ENCODE results near the gene FKBP10.
"Not testable (repeated sequence)": the region's sequence is repeated elsewhere in the genome, so short reads cannot be mapped to it uniquely, and the experiment has no call there.

Gene FKBP10

GRCh38 chr17:41775394-41776226 is 37.2 kb upstream of the FKBP10 start:
- no peak overlapping the region for H3K4me3 ChIP-seq (replicated peaks; ENCODE audit: insufficient read depth, low read length)
- no peaks in the 10 kb centered on the region for H3K27me3 ChIP-seq (ENCODE audit: insufficient read depth, poor library complexity, severe bottlenecking)
- no peak for DNase-seq (ENCODE audit: low read depth in 1 of 2, low spot score in 1 of 2)
- H3K27ac ChIP-seq (replicated peaks), result no peak overlapping the region
- no peak for TF ChIP-seq GABPA (IDR thresholded peaks at IDR 0.05; ENCODE audit: low read depth)
- TF ChIP-seq SPI1 (IDR thresholded peaks at IDR 0.05; ENCODE audit: borderline replicate concordance, low read depth), result no peak
- TF ChIP-seq REST (IDR thresholded peaks at IDR 0.05; ENCODE audit: insufficient replicate concordance, low read depth), result no peak
- TF ChIP-seq CTCF (IDR thresholded peaks at IDR 0.05; ENCODE audit: insufficient read depth, low read length), result no peak
- TF ChIP-seq POLR2AphosphoS5 (IDR thresholded peaks at IDR 0.05; ENCODE audit: low read depth), result no peak

- not testable (repeated sequence) for H3K27me3 ChIP-seq (ENCODE audit: insufficient read depth, poor library complexity, severe bottlenecking); H3K4me3 ChIP-seq (replicated peaks; ENCODE audit: insufficient read depth, low read length); DNase-seq (ENCODE audit: low read depth in 1 of 2, low spot score in 1 of 2); H3K27ac ChIP-seq (replicated peaks)
Observed at GRCh38 chr17:41776262-41776900, 36.4 kb upstream of the FKBP10 start.

GRCh38 chr17:41777157-41777573 is 35.6 kb upstream of the FKBP10 start:
- TF ChIP-seq SPI1 (IDR thresholded peaks at IDR 0.05; ENCODE audit: borderline replicate concordance, low read depth) (no peak), REST (IDR thresholded peaks at IDR 0.05; ENCODE audit: insufficient replicate concordance, low read depth) (no peak), CTCF (IDR thresholded peaks at IDR 0.05; ENCODE audit: insufficient read depth, low read length) (no peak), POLR2AphosphoS5 (IDR thresholded peaks at IDR 0.05; ENCODE audit: low read depth) (no peak), GABPA (IDR thresholded peaks at IDR 0.05; ENCODE audit: low read depth) (no peak)
- Histone ChIP-seq H3K27me3 (ENCODE audit: insufficient read depth, poor library complexity, severe bottlenecking) (no peaks in the 10 kb centered on the region), H3K27ac (replicated peaks) (no peak overlapping the region), H3K4me3 (replicated peaks; ENCODE audit: insufficient read depth, low read length) (no peak overlapping the region)
- no peak for DNase-seq (ENCODE audit: low read depth in 1 of 2, low spot score in 1 of 2)

- DNase-seq (ENCODE audit: low read depth in 1 of 2, low spot score in 1 of 2), result no peak
- Histone ChIP-seq H3K27ac (replicated peaks) (no peak overlapping the region), H3K4me3 (replicated peaks; ENCODE audit: insufficient read depth, low read length) (no peak overlapping the region), H3K27me3 (ENCODE audit: insufficient read depth, poor library complexity, severe bottlenecking) (no peaks in the 10 kb centered on the region)
- TF ChIP-seq CTCF (IDR thresholded peaks at IDR 0.05; ENCODE audit: insufficient read depth, low read length) (no peak), POLR2AphosphoS5 (IDR thresholded peaks at IDR 0.05; ENCODE audit: low read depth) (no peak), SPI1 (IDR thresholded peaks at IDR 0.05; ENCODE audit: borderline replicate concordance, low read depth) (no peak), REST (IDR thresholded peaks at IDR 0.05; ENCODE audit: insufficient replicate concordance, low read depth) (no peak), GABPA (IDR thresholded peaks at IDR 0.05; ENCODE audit: low read depth) (no peak)
Observed at GRCh38 chr17:41777574-41778188, 35.1 kb upstream of the FKBP10 start.
